Ishikawa (cell line): ENCODE results near the gene RARS1.

Experiments
- CEBPB ChIP-seq: IDR thresholded peaks from 2 replicates; pipeline ENCODE4 v1.6.1; 2012
- CREB1 ChIP-seq: IDR thresholded peaks from 2 replicates; pipeline ENCODE4 v1.6.1; 2012; ENCODE audit warnings: low read depth
- EGR1 ChIP-seq: IDR thresholded peaks from 2 replicates; pipeline ENCODE4 v1.6.1; 2012
- EP300 ChIP-seq: IDR thresholded peaks from 2 replicates; pipeline ENCODE4 v1.6.1; 2012; ENCODE audit warnings: borderline replicate concordance
- FOXM1 ChIP-seq: IDR thresholded peaks from 2 replicates; pipeline ENCODE4 v1.6.1; 2012; ENCODE audit warnings: low read depth, borderline replicate concordance
- MAX ChIP-seq: IDR thresholded peaks from 2 replicates; pipeline ENCODE4 v1.6.1; 2012
- NFIC ChIP-seq: IDR thresholded peaks from 2 replicates; pipeline ENCODE4 v1.6.1; 2012
- RAD21 ChIP-seq: IDR thresholded peaks from 2 replicates; pipeline ENCODE4 v1.6.1; 2012; ENCODE audit warnings: low read depth
- REST ChIP-seq: IDR thresholded peaks from 2 replicates; pipeline ENCODE4 v1.6.1; 2012; ENCODE audit warnings: low read depth, mild to moderate bottlenecking
- TAF1 ChIP-seq: IDR thresholded peaks from 2 replicates; pipeline ENCODE4 v1.6.1; 2012; ENCODE audit warnings: low read depth, mild to moderate bottlenecking
- TCF12 ChIP-seq: IDR thresholded peaks from 2 replicates; pipeline ENCODE4 v1.6.1; 2012; ENCODE audit warnings: low read depth
- TEAD4 ChIP-seq: IDR thresholded peaks from 2 replicates; pipeline ENCODE4 v1.6.1; 2012
- USF1 ChIP-seq: IDR thresholded peaks from 2 replicates; pipeline ENCODE4 v1.6.1; 2012
- YY1 ChIP-seq: IDR thresholded peaks from 2 replicates; pipeline ENCODE4 v1.6.1; 2012; ENCODE audit warnings: low read depth
- ZBTB7A ChIP-seq: IDR thresholded peaks from 2 replicates; pipeline ENCODE4 v1.6.1; 2012; ENCODE audit warnings: low read depth

Gene RARS1

GRCh38 chr5:168463081-168463480, 23.2 kb upstream of the RARS1 start:
- no peak for TF ChIP-seq EGR1
- no peak for TF ChIP-seq EP300
- TF ChIP-seq USF1, result no peak
- TF ChIP-seq CREB1, result no peak
- TF ChIP-seq TCF12, result no peak
- no peak for TF ChIP-seq ZBTB7A
- TF ChIP-seq TEAD4, result no peak
- TF ChIP-seq FOXM1, result no peak
- TF ChIP-seq YY1, result no peak
- no peak for TF ChIP-seq CEBPB
- TF ChIP-seq RAD21, result no peak
- no peak for TF ChIP-seq MAX
- no peak for TF ChIP-seq TAF1

- no peak for TF ChIP-seq MAX
- no peak for TF ChIP-seq FOXM1
- TF ChIP-seq EGR1, result no peak
- TF ChIP-seq REST, result no peak
- no peak for TF ChIP-seq CEBPB
- no peak for TF ChIP-seq CREB1
- no peak for TF ChIP-seq EP300
These were observed 22.1 kb upstream of the RARS1 start for GRCh38 chr5:168464214-168464613.

- TF ChIP-seq NFIC, result no peak
- TF ChIP-seq ZBTB7A, result no peak
- no peak for TF ChIP-seq FOXM1
- no peak for TF ChIP-seq EP300
These were observed 21.6 kb upstream of the RARS1 start for GRCh38 chr5:168464641-168465040.

GRCh38 chr5:168467755-168468330, 18.4 kb upstream of the RARS1 start:
- no peak for TF ChIP-seq EGR1

GRCh38 chr5:168468836-168469235, 17.4 kb upstream of the RARS1 start:
- TF ChIP-seq TAF1, result no peak
- no peak for TF ChIP-seq USF1
- no peak for TF ChIP-seq CREB1
- TF ChIP-seq YY1, result no peak
- no peak for TF ChIP-seq EGR1
- no peak for TF ChIP-seq RAD21
- TF ChIP-seq ZBTB7A, result no peak
- TF ChIP-seq FOXM1, result no peak
- TF ChIP-seq NFIC, result no peak
- no peak for TF ChIP-seq CEBPB
- no peak for TF ChIP-seq REST
- TF ChIP-seq TCF12, result no peak
- TF ChIP-seq MAX, result no peak
- TF ChIP-seq TEAD4, result no peak
- no peak for TF ChIP-seq EP300

GRCh38 chr5:168469816-168470215, 16.5 kb upstream of the RARS1 start:
- TF ChIP-seq MAX (no peak), TEAD4 (no peak), YY1 (no peak), USF1 (no peak), TAF1 (no peak), FOXM1 (no peak), NFIC (no peak), TCF12 (no peak), CEBPB (no peak), ZBTB7A (no peak), EP300 (no peak), RAD21 (no peak), EGR1 (no peak), REST (no peak), CREB1 (no peak)
